Esophagus mucosa (tissue), 1 donor: Measurements from ENCODE around the gene SESN3. TPM values are rescaled to one million over a fixed set of nuclear protein-coding genes. Genes with fewer than 3 reads are reported as not detected.

ENCODE experiments used
- ATAC-seq: fragments of 200-7000 bp; cut with Tn5 transposase; one replicate; pipeline ENCODE4 v1.9.1; 2020
- total RNA-seq: library from RNA; stranded (reverse); gene quantifications from one replicate; pipeline ENCODE4 v1.2.4, GENCODE V29; 2023
- donor health status: DM: yes; HTN: yes; CAD: no.

Gene SESN3
- total RNA-seq, 1 donor from 2014 or later, result 30.5 TPM

DNA sequence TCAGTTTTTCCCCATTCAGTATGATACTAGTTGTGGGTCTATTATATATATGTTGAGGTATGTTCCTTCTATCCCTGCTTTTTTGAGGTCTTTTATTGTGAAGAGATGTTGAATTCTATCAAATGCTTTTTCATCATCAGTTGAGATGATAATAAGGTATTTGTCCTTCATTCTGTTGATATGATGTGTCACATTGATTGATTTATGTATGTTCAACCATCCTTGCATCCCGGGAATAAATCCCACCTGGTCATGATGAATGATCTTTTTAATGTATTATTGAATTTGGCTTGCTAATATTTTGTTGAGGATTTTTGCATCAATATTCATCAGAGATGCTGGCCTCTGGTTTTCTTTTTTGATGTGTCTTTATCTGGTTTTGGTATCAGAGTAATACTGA, 115.4 kb downstream of the SESN3 start:
- ATAC-seq, result no peak

Other genes starting within 250 kb of the SESN3 start
- not detected for gene KDM4E, start 205.9 kb downstream of the SESN3 start, total RNA-seq
- gene KDM4F, start 181.8 kb downstream of the SESN3 start, total RNA-seq, result not detected
- 30.4 TPM for gene SRSF8, start 164.3 kb downstream of the SESN3 start, total RNA-seq
- 28.3 TPM for gene ENDOD1, start 141.4 kb downstream of the SESN3 start, total RNA-seq